ENCODE measurements around the gene TOLLIP. TPM values are rescaled to one million over a fixed set of nuclear protein-coding genes. Genes with fewer than 3 reads are reported as not detected.
A peak's percentile ranks its signal among the peaks of the same experiment; 100 is the strongest.

Gene TOLLIP
- total RNA-seq, 2 donors from 2014 or later = 29.6 to 41.0 TPM

DNA sequence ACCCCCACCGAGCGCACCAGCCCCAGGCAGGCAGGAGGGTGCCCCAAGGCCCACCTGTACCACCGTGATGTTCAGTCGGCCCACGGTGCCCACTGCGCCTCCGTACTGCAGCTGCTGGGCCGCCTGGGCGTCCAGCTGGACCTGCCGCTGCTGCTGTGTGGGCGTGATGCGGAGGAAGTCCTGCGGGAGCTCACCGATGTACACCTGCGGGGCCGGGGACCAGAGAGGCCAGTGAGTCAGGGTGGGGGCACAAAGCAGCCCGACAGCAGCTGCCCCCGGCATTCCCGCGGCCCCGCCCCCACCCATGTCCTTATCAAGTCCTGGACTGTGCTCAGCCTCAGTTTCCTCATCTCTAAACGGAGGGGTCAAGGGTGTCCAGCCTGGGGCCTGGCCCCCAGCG, 13.8 kb downstream of the TOLLIP start:
- H3K9me3 ChIP-seq = no peaks in the 10 kb centered on the region
- H3K27ac ChIP-seq = no peak overlapping the region
- TF ChIP-seq, protein P1, sequence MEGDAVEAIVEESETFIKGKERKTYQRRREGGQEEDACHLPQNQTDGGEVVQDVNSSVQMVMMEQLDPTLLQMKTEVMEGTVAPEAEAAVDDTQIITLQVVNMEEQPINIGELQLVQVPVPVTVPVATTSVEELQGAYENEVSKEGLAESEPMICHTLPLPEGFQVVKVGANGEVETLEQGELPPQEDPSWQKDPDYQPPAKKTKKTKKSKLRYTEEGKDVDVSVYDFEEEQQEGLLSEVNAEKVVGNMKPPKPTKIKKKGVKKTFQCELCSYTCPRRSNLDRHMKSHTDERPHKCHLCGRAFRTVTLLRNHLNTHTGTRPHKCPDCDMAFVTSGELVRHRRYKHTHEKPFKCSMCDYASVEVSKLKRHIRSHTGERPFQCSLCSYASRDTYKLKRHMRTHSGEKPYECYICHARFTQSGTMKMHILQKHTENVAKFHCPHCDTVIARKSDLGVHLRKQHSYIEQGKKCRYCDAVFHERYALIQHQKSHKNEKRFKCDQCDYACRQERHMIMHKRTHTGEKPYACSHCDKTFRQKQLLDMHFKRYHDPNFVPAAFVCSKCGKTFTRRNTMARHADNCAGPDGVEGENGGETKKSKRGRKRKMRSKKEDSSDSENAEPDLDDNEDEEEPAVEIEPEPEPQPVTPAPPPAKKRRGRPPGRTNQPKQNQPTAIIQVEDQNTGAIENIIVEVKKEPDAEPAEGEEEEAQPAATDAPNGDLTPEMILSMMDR (IDR thresholded peaks at IDR 0.05) = no peak
- peaks cover 0 to 22% of the 10 kb centered on the region in 2 donors for H3K4me1 ChIP-seq
- peaks cover 35% of the 10 kb centered on the region for H3K36me3 ChIP-seq
- H3K4me3 ChIP-seq = no peak overlapping the region
- no peak for DNase-seq (ENCODE audit: low spot score)
- no peaks in the 10 kb centered on the region for H3K27me3 ChIP-seq

DNA sequence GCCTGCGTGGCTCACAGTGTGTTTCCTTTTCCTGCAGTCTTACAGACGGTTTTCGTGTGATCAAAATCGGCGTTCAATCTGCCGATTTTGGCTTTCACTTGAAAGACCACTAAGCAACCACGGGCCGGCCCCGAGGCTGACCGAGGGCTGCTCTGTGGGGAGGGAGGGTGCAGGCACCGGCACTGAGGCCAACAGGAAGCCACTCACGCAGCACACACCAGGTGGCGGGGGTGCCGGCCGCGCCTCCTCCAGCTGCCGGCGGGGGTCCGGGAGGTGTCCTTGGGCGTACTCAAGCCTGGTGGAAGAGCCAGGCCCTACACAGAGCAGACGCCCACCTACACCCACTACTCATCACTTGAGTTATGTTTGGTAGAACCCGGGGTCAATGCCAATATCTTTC, 14.3 kb downstream of the TOLLIP start:
- H3K9me3 ChIP-seq = no peaks in the 10 kb centered on the region
- H3K4me3 ChIP-seq = no peak overlapping the region
- peaks cover 39% of the 10 kb centered on the region for H3K36me3 ChIP-seq
- H3K27ac ChIP-seq = no peak overlapping the region
- H3K27me3 ChIP-seq = no peaks in the 10 kb centered on the region
- peaks cover 0 to 22% of the 10 kb centered on the region in 2 donors for H3K4me1 ChIP-seq
- DNase-seq (ENCODE audit: low spot score) = no peak
- TF ChIP-seq, protein P1 (IDR thresholded peaks at IDR 0.05) = no peak

GRCh38 chr11:1293619-1294015, 15.8 kb downstream of the TOLLIP start:
- no peak overlapping the region for H3K4me3 ChIP-seq
- TF ChIP-seq, protein P1 (IDR thresholded peaks at IDR 0.05) = peak in 1 of 2 donors; percentile 36
- no peaks in the 10 kb centered on the region for H3K27me3 ChIP-seq
- no peak overlapping the region for H3K27ac ChIP-seq
- H3K4me1 ChIP-seq = peaks cover 0 to 11% of the 10 kb centered on the region in 2 donors
- no peaks in the 10 kb centered on the region for H3K9me3 ChIP-seq
- H3K36me3 ChIP-seq = peaks cover 54% of the 10 kb centered on the region
- no peak for DNase-seq (ENCODE audit: low spot score)

DNA sequence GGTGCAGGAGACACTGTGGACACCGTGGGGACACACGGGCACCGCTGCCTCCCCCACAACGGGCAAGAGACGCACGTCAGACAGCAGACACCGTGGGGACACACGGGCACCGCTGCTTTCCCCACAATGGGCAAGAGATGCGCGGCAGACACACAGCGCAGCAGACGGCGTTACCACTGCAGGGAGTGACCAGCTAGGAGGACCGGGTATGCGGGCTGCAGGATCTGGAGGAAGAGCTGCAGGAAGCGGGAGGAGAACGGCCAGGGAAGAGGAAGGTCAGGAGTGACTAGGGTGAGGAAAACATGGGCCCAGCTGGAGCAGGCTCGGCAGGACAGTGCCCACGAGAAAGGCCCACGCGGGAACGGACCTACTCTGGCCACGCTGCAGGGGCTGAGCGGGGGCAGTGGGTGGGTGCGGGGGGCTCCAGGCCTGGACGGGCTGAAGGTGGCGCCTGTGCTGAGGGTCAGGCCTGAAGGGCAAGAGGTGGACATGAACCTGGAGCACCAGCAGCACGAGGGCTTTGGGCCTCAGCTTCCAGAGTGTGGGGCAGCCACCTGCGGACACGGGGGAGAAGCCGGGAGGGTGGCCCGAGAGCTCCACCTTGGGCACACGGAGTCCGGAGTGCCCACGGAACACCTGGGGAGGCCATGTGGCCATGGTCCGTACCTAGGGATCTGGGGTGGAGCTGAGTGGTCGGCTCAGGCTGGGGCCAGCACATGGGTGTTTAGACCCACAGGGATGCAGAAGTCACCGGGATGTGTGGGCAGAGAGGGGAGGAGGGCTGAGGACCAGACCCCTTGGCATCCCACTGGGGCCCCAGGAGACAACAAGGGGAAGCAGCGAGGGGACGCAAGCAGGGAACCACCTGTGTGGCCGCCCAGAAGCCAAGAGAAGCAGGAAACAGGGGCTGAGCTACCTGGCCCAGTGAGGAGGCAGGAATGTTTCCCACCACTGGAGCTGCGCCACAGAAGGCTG, 16.5 kb downstream of the TOLLIP start:
- DNase-seq (ENCODE audit: low spot score) = no peak
- TF ChIP-seq, protein P1 (IDR thresholded peaks at IDR 0.05) = no peak
- Histone ChIP-seq H3K36me3 (peaks cover 60% of the 10 kb centered on the region), H3K27me3 (no peaks in the 10 kb centered on the region), H3K4me3 (no peak overlapping the region), H3K27ac (no peak overlapping the region), H3K9me3 (no peaks in the 10 kb centered on the region), H3K4me1 (peaks cover 0 to 6% of the 10 kb centered on the region in 2 donors)

DNA sequence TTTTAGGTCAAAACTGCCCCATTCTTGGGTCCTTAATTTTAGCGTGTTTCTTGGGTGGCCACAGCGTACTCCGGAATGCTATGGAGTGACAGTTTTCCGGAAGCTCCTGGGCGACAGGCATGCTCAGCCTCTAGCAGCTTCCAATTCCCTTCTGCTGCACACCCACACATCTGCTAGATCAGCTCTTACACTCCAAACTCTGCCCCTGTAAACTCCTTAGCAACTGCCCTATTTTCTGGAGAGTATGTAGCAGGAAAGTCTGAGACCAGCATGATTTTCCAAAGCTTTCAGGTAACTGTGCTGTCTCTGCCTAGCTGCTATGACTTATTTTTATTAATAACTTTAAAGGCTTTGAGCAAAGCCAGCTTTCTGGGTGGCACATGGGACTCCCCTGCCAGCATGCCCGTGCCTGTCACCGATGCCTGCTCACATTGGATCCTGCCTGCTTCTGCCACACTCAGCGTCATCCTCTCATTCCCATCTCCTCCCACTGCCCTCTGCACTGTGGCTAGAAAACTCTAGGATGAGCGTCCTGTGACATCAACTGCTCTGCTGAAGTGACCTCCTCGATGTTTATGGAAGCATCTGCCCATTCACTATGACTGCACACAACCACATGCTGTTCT, 17.3 kb downstream of the TOLLIP start:
- H3K4me1 ChIP-seq = no peaks in the 10 kb centered on the region
- H3K27me3 ChIP-seq = no peaks in the 10 kb centered on the region
- H3K27ac ChIP-seq = no peak overlapping the region
- DNase-seq (ENCODE audit: low spot score) = no peak
- peaks cover 62% of the 10 kb centered on the region for H3K36me3 ChIP-seq
- TF ChIP-seq, protein P1 (IDR thresholded peaks at IDR 0.05) = no peak
- H3K4me3 ChIP-seq = no peak overlapping the region
- H3K9me3 ChIP-seq = no peaks in the 10 kb centered on the region
